GM18907 (cell line): Measurements from ENCODE around the gene LARP1.
A peak's percentile ranks its signal among the peaks of the same experiment; 100 is the strongest.
"Not testable (repeated sequence)": the region's sequence is repeated elsewhere in the genome, so short reads cannot be mapped to it uniquely, and the experiment has no call there.

Experiments used
- ATAC-seq: cut with Tn5 transposase; IDR thresholded peaks from one replicate; pipeline ENCODE4 v1.9.1; 2021; ENCODE audit warnings: mild to moderate bottlenecking, moderate library complexity; ENCODE audit not compliant: unreplicated experiment

The LARP1 gene

DNA sequence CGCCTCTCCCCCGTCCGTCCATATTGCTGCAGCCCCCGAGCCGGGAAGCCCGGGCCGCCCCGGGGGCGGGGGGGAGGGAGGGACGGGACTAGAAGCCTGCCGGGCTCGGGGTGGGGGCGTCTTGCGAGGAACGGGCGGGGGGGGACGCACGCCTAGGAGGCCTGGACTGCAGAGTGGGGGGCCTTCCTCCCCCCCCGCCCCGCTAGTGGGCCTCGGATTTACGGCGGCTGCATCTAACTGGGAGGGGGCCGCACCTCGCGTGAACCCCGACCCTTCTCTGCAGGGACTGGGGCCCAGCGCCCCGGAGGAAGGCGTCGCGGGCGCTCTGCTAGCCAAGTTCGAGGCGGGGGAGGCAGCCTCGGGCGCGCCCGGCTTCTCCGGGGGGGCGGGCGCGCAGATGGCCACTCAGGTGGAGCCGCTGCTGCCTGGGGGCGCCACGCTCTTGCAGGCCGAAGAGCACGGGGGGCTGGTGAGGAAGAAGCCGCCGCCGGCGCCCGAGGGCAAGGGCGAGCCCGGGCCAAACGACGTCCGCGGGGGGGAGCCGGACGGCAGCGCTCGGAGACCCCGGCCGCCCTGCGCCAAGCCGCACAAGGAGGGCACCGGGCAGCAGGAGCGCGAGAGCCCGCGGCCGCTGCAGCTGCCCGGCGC is at the start of gene LARP1:
TSS of gene LARP1 (plus strand) at position 17 of the 648 bp plus-strand sequence. CDS start at position 398, 381 bp downstream.
- peak; percentile 14 for ATAC-seq

DNA sequence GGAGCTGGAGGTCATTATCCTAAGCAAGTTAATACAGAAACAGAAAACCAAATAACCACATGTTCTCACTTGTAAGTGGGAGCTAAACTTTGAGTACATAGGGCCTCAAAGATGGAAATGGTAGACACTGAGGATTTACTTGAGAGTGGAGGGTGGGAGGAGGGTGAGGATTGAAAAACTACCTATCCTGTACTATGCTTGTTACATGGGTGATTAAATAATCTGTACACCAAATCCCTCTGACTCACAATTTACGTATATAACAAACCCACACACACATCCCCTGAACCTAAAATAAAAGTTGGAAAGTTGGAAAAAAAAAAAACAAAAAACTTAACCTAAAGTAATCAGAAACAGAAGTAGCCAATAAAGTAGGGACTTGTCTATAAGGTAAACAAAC is 48.8 kb upstream of the LARP1 start:
- ATAC-seq = no peak

DNA sequence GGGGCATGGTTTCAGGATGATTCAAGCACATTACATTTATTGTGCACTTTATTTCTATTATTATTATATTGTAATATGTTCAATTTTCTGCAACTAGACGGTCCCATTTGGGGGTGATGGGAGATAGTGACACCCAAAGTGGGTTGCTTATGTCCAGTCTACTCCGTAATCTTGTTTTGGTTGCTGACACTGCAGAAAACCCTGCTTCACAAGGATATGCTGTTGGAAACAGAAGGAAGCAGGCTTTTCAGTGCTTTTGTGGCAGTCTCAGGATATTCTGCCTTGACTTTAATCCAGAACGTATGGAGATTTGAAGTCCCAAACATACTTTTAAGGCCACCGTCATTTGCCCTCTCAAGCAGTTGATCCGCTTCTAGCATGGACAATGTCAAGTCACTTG is 47.5 kb upstream of the LARP1 start:
- no peak for ATAC-seq

DNA sequence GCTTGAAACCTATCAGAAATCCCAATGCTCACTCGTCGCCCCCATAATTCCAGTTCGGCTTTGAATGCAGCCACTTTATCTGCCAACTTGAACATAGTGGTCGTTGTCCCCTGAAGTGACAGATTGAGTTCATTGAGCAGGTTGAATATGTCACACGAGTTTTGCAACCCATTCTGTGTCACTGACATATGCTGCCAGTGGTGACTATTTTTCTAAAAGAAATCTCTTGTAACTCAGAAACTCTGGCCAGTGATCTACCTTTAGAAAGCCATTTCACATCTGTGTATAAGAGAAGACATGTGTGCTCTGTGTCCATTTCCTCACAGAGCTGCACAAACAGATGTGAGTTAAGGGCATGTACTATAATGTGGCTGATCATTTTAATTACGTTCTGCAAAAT is 47.0 kb upstream of the LARP1 start:
- ATAC-seq = no peak

DNA sequence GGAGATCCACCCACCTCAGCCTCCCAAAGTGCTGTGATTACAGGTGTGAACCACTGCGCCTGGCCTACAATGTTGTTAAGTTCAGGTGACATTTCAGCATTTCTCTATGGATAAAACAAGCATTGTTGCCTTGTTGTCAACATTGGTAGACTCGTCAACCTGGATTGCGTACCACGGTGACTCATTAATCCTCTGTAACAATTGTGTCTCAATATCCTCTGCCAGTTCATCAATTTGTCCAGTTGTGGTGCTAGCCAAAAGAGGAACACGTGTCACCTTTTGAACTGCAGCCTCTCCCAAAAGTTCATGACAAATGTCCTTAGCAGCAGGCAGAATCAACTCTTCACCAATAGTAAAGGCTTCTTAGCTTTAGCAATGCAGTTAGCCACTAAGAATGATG is 46.3 kb upstream of the LARP1 start:
- no peak for ATAC-seq

DNA sequence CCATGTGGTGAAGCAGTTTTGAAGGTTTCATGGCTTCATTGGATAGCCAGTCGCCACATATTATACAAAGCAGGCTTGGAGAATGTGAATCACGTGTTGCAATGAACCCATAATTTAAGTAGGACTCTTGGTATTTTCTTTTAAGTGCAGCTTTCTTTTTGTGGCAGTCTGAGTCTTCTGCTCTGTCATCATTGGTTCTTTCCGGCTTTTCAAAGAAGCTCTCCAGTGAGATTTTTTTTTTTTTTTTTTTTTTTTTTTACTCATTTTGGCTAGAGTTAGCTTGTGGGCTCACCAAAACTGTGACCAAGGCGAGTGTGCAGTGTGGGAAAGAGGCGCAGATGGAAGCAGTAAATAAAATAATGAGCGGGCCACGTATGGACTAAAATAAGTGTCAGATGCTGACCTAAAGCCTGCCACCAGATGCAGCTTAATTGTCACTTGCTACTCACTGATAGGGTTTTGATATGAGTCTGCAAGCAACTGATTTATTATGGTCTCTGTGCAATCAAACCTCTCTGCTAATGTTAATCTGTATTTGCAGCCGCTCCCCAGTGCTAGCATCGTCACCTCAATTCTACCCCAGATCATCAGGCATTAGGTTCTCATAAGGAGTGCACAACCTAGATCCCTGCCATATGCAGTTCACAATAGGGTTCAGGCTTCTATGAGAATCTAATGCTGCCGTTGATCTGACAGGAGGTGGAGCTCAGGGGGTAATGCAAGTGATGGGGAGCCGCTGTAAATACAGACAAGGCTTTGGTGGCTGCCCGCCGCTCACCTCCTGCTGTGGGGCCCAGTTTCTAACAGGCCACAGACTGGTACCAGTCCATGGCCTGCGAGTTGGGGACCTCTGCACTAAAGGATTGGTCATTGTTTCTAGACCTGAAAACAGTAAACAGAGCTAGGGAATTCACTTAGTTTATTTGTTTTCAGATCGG is 45.5 kb upstream of the LARP1 start:
- ATAC-seq = no peak

DNA sequence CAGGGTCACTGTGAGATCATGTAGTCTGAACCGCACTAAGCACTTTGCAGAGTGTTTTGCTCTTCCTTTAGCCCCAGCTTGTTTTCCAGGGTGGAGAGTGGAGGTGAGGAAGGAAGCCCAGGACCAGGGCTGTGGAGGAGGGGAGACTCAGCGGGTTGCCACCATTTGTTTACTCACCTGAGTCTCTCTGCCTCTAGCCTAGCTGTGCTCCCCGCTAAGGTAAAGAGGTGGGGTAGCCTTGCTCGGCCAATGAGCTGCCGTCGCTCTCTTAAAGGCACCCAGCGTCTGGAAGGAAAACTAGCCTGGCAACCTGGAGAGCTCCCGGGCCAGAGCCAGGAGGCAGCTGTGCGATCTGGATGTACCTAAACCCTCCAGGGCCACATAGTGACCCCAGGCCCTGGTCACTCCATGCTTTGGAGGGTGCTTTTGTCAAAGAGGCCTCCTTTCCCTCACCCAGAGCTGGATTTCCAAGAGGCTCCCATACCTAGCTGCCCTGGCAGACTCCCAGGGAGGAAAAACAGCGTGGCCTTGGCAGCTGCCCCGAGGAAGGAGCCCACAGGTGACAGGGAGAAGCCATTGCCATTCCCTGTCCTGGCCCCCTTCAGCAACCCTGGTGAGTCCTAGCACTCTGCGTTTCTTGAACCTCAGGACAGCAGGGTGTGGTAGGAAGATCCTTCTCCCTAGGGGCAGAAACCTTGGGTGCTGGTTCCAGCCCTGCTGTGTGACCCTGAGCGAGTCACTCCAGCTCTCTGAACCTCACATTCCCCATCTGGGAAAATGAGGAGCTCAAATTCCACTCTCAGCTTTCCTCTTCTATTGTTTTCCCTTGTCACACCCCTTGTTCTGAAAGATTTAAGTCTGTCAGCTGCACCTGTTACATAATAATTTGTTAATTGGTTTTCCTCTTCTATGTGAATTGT is 42.4 kb upstream of the LARP1 start:
- ATAC-seq = no peak

DNA sequence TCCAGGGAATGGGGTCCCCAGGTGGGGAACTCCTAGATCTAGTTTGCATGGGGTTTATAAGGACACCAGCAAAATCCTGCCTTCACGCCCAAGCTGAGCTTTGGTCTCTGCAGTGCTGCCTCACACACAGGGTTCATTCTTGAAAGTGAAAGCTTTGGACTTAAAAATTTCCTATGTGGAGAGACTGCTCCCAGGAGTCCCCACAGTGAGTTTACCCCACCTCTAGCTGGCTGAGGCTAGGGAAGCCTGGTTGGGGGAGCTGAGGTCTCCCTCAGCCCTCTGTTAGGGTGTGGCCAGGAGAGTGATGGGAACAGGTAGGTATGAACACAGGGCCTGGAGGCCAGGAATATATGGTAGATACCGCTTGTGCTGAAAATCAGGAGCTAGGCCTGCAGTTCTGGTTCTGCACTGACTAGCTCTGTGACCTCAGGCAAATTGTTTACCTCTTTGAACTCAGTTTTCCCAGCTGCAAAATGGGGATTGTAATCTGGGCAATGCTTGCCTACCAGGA is 41.5 kb upstream of the LARP1 start:
- ATAC-seq = no peak

DNA sequence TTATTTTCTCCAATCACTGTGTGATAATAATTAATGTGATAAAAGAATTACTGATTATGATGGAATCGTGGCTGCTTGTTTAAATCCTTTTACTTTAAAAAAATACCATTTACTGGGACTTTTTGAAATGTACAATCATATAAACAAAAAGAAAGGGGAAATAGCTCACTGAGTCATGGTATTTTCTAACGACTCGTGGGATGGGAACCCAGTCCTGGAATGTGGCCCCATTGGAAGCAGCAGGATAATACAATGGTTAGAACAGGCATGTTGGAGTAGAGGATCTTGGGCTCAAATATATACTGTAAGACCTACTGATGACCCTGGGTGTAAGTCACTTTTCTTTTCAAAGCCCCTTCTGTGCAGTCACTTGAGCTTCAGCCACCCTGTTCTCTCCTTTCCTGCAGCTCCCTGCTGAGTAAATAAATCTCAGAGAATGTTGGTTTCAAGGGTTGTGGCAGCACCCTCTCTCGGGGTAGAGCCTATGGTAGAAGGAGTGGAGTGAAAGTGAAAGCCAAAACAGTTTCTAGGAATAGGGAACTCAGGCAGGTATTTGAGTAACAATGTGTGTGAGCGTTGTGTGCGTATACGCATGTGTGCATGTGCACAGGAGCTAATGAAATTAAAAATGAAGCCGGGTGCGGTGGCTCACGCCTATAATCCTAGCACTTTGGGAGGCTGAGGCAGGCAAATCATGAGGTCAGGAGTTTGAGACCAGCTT is 40.8 kb upstream of the LARP1 start:
- ATAC-seq = peak; percentile 92

DNA sequence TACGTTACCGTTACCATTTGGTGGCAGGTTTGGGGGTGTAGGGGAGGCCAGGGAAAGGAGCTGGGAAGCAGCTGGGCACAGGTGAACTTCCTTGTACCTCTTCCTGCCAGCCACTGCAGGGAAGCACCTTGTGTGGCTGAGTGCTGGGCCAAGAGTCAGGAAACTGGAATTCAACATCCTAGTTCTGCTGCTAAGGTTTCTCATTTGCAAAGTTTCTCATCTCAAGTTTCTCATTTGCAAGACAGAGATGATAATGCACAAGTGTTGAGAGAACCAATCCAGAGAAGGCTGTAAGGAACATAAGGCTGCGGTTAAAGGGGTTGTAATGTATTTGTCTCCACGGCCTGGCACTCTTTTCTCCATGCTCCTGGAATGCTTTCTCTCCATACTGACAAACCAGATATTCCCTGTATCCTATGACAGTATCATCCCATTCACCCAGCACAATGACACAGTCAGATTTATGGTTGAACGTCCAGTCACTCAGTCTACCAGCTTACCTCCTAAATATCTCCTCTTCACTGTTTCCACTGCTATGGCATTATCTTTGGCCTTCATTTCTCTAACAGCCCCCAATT is 33.6 kb upstream of the LARP1 start:
- no peak for ATAC-seq

DNA sequence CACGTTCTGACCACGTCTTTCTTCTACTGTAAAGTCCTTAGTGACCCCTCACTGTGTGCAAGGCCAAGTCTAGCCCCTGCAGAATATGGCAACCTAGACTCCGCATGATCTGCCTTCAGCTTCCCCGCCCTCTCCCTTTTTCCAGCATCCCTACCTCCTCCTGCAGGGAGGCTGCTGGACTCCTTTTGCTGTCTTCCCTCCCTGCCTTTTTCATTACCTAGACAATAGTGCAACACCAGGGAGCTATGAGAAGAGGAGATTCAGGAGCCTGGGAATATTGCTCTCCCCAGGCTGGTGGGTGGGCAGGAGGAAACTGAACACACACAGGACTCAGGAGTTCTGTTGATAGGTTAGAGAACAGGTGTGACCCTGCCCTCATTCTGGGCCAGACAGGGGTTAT is 33.1 kb upstream of the LARP1 start:
- no peak for ATAC-seq

DNA sequence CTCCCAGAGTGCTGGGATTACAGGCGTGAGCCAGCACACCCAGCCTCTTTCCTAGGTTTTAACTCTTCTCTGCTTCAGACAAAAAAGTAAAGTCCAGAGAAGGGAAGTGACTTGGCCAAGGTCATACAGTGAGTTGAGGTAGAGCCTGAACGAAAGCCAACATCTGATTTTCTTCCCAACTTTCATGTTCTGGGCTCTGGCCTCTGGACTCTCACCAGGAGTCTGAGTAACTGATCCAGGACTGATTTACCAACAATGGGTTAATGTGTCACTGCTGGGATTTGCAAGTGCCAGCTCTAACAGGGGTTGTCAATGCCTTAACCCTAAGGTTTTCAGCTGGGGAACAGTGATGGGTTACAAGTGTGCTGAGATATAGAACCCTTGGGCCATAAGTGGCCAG is 32.2 kb upstream of the LARP1 start:
- ATAC-seq = no peak

DNA sequence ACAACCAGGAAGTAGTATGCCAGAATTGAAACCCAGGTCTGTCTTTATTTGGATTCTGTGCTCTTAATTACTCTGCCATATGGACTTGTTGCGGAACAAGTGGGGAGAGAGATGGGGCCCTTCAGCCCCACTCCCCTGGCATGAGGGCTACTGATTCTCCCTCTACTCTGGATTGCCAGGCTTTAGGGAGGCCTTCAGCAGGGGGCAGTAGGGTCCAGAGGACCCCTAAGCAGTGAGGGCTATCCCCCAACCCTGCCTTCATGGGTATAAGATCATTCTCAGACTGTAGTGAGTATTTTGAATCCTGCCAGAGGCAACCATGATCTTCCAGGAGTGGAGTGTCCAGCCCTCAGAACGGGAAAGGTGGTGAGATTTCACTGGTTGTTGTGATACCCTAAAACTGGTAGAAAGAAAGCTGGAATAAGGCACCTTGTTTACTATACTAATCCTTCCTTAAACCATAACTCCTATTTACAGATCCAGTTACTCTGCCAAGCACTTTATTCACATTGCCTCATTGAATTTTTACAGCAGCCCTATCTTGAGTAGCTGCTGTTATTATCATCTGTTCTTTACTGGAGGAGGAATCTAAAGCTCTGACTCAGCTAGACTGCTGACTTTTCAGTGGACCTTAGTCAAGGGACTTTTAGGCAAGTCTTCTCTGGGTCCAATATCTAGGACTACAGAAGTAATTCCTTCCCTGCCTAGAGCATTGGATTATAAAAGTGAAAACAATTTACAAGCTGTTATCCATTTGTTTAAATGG is 31.3 kb upstream of the LARP1 start:
- ATAC-seq = no peak

DNA sequence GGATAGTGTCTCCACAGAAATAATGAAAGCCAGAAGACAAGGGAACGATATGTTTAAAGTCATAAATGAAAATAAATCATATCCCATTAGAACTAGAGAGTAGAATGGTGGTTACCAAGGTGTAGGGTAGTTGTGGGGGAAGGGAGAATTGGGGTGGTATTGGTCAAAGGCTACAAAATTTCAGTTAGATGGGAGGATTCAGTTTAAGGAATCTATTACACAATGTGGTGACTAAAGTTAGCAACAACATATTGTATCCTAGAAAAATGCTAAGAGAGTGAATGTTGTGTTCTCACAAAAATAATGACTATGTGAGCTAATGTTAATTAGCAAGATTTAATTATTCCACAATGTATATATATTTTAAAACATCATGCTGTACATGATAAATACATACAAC is 27.8 kb upstream of the LARP1 start:
- no peak for ATAC-seq

DNA sequence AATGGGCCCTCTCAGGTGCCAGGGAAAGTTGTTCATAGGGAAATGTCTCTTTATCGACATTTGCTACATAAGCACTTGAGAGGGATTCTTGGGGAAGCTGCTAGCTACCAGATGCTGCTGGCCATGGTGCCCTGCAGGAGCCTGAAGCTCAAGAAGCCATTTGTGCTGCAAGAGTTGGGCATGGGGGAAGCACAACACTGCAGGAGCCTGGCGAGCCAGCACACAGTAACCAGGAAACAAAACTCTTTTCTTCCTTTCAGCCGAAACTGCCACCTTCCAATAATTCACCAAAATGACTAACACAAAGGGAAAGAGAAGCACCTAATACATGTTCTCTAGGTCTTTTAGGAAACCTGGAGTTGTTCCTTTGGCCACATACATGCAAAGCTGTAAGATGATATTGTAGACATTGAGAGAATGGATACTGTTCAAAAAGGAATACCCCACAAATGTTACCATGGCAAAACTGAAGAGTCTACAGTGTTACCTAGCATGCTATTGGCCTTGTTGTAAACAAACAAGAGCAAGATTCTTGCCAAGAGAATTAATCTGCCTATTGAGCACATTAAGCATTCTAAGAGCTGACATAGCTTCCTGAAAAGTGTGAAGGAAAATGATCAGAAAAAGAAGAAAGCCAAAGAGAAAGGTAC is 26.1 kb upstream of the LARP1 start:
- ATAC-seq = no peak

DNA sequence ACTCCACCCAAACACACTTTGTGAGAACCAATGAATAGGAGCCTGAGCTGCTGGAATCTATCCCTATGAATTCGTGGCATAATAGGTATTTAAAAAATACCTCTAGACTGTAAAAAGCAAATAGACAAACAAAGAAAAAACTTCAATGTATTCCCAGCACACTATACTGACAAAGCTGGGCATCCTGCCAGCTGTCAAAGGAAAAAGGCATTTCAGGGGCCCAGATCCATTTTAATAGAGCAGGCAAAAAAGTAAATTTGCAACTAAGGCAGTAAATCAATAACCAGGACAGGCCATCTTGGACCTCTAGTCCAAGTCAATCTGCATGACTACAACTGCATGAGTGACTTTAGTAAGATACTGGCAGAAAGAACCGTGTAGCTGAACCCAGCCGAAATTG is 25.6 kb upstream of the LARP1 start:
- ATAC-seq = no peak

DNA sequence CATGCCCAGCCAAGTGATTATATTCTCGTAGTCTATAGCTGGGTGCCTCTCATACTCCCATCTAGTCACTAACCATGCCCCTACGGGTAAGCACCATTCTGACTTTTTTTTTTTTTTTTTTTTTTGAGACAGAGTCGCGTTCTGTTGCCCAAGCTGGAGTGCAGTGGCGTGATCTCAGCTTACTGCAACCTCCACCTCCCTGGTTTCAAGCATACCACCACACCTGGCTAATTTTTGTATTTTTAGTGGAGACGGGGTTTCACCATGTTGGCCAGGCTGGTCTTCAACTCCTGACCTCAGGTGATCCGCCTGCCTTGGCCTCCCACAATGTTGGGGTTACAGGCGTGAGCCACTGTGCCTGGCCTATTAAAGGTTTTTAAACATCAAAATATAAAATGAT is 24.4 kb upstream of the LARP1 start:
- not testable (repeated sequence) for ATAC-seq

DNA sequence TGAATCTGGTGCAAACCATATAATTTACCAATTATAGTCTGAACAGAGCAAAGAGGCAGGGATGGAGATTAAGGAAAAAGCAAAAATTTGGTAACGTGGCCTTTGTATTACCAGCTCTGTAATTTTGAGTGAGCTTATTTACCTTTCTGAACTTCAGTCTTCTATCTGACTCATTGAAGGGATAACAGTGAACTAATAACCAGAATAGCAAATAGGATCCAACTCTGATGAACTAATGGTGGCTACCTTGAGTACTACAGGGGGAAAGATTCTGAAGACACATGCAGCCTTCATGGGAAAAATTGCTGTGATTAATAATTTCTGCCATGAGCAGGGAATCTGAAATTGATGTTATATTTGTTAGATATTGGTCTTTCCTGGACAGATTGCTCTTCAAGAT is 23.0 kb upstream of the LARP1 start:
- ATAC-seq = no peak
